Measurements from ENCODE around the gene CAMK2B. TPM values are rescaled to one million over a fixed set of nuclear protein-coding genes. Genes with fewer than 3 reads are reported as not detected.

The CAMK2B gene
- total RNA-seq, 4 donors from 2014 or later: 0.89 to 5.1 (median 1.2) TPM

- peaks cover 29% of the 10 kb centered on the region for H3K27me3 ChIP-seq
- 88% methylated on average over 7 of the region's 7 CpGs for WGBS
- H3K4me3 ChIP-seq: no peak overlapping the region
- no peaks in the 10 kb centered on the region for H3K4me1 ChIP-seq
- no peaks in the 10 kb centered on the region for H3K9me3 ChIP-seq
- peak in 1 of 2 donors; percentile 53 for DNase-seq (ENCODE audit: low spot score in 2 of 2)
- TF ChIP-seq, protein P1, sequence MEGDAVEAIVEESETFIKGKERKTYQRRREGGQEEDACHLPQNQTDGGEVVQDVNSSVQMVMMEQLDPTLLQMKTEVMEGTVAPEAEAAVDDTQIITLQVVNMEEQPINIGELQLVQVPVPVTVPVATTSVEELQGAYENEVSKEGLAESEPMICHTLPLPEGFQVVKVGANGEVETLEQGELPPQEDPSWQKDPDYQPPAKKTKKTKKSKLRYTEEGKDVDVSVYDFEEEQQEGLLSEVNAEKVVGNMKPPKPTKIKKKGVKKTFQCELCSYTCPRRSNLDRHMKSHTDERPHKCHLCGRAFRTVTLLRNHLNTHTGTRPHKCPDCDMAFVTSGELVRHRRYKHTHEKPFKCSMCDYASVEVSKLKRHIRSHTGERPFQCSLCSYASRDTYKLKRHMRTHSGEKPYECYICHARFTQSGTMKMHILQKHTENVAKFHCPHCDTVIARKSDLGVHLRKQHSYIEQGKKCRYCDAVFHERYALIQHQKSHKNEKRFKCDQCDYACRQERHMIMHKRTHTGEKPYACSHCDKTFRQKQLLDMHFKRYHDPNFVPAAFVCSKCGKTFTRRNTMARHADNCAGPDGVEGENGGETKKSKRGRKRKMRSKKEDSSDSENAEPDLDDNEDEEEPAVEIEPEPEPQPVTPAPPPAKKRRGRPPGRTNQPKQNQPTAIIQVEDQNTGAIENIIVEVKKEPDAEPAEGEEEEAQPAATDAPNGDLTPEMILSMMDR (IDR thresholded peaks at IDR 0.05): no peak
- TF ChIP-seq EP300 (IDR thresholded peaks at IDR 0.05) (no peak), POLR2A (IDR thresholded peaks at IDR 0.05) (no peak), POLR2AphosphoS5 (IDR thresholded peaks at IDR 0.05) (no peak)
- no peak overlapping the region for H3K27ac ChIP-seq
- H3K36me3 ChIP-seq: no peaks in the 10 kb centered on the region
Measured at GRCh38 chr7:44193011-44193802, 132.2 kb downstream of the CAMK2B start.

- Histone ChIP-seq H3K36me3 (no peaks in the 10 kb centered on the region), H3K4me3 (no peak overlapping the region), H3K4me1 (no peaks in the 10 kb centered on the region), H3K27ac (no peak overlapping the region), H3K9me3 (no peaks in the 10 kb centered on the region), H3K27me3 (peaks cover 29% of the 10 kb centered on the region)
- TF ChIP-seq EP300 (IDR thresholded peaks at IDR 0.05): no peak
- TF ChIP-seq POLR2AphosphoS5 (IDR thresholded peaks at IDR 0.05): no peak
- no peak for TF ChIP-seq POLR2A (IDR thresholded peaks at IDR 0.05)
- TF ChIP-seq, protein P1 (IDR thresholded peaks at IDR 0.05): no peak
- peak in 1 of 2 donors; percentile 12 for DNase-seq (ENCODE audit: low spot score in 2 of 2)
- 90% methylated on average over 5 of the region's 5 CpGs for WGBS
Measured at GRCh38 chr7:44191171-44191570, 134.2 kb downstream of the CAMK2B start.

DNA sequence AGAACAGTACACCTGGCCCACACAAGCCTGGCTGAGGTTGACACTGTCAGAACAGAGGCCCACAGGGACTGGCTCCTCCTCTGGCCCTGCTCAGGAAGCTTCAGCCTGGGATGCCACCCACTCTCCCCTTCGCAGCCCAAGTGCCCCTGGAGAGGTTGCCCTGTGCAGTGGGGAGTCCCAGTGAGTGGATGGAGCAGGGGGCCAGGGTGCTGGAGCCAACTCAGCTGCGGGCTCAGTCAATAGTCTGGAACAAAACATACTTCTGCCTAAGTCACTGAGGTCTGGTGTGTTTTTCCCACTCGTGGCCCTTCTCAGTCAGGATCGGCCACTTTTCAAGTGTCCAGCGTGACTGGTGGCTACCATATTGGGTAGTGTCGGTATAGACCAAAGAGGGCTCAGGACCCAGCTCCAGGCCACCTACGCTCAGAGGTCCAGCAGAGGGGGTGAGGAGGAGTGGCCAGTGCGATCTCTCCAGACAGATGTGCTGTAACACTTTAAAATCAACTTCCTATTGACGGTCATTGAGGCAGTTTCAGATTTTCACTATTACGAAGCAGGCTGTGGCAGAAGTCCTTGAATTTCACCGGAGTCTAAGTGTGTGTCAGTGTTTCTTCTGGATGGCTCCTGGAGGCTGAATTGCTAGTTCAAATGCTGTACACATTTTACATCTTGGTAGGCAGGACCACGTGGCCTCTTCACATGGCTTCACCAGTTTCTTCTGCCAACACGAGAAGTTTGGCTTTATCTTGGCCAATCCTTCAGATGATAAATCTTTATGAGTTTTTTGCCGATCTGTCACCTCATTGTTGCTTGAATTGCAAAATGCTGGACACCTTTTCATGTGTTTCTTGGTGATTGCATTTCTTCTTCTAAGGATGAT lies 135.2 kb downstream of the CAMK2B start:
- WGBS: 81% methylated on average over 14 of the region's 14 CpGs
- Histone ChIP-seq H3K9me3 (no peaks in the 10 kb centered on the region), H3K4me1 (no peaks in the 10 kb centered on the region), H3K27ac (no peak overlapping the region), H3K36me3 (no peaks in the 10 kb centered on the region), H3K27me3 (peaks cover 28% of the 10 kb centered on the region), H3K4me3 (no peak overlapping the region)
- peak in 1 of 2 donors; percentile 23 for DNase-seq (ENCODE audit: low spot score in 2 of 2)
- TF ChIP-seq POLR2AphosphoS5 (IDR thresholded peaks at IDR 0.05) (no peak), POLR2A (IDR thresholded peaks at IDR 0.05) (no peak), EP300 (IDR thresholded peaks at IDR 0.05) (no peak)
- TF ChIP-seq, protein P1 (IDR thresholded peaks at IDR 0.05): no peak

DNA sequence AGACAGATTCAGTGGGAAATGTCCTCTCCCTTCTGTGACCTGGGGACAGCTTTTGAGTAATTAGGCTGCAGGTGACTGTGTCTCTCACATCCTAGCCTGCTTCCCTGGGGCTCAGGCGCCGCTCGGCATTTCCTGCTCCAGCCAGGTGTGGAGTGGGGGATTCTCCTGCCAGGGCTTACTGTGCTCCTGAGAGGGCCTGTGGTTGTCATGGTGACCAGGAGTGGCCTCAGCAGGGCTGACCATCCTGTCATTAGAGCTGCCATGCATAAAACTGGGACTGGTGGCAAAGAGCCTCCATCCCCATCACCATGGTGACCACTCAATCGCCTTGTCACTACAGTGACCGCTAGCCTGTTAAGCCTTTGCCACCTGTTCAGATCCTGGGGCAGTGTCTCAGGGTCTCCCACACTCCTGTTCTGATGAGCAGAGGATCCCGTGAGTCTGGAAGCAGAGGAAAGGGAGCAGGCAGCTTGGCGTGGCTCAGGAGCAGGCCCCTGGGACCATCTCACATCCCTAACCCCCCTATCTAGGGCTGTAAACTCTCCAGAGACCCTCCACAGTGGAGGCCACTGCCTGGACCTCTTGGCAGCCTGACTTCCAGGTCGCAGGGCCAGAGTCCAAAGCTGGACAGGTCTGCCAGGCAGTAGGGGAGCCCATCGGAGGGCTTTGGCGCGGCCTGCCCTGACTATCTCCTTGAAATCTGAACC lies 136.0 kb downstream of the CAMK2B start, which contains the start of gene GCK:
Gene GCK, minus strand, starts transcription at position 154 of the 707 bp plus-strand sequence. CDS start 486 bp downstream, outside the sequence.
- H3K27me3 ChIP-seq: peaks cover 21% of the 10 kb centered on the region
- TF ChIP-seq POLR2A (IDR thresholded peaks at IDR 0.05): no peak
- TF ChIP-seq POLR2AphosphoS5 (IDR thresholded peaks at IDR 0.05): no peak
- TF ChIP-seq EP300 (IDR thresholded peaks at IDR 0.05): no peak
- H3K27ac ChIP-seq: no peak within 1 kb of the TSS
- H3K4me3 ChIP-seq: no peak within 1 kb of the TSS
- 96% methylated on average over 4 of the region's 11 CpGs for WGBS
- H3K9me3 ChIP-seq: no peaks in the 10 kb centered on the region
- peak in 1 of 2 donors; percentile 61 for DNase-seq (ENCODE audit: low spot score in 2 of 2)
- H3K4me1 ChIP-seq: peaks cover 3% of the 10 kb centered on the region
- H3K36me3 ChIP-seq: no peaks in the 10 kb centered on the region

- DNase-seq (ENCODE audit: low spot score in 2 of 2): peak in 1 of 2 donors; percentile 70
- no peak overlapping the region for H3K4me3 ChIP-seq
- no peaks in the 10 kb centered on the region for H3K36me3 ChIP-seq
- 89% methylated on average over 10 of the region's 16 CpGs for WGBS
- H3K27me3 ChIP-seq: peaks cover 14% of the 10 kb centered on the region
- no peaks in the 10 kb centered on the region for H3K9me3 ChIP-seq
- peaks cover 3% of the 10 kb centered on the region for H3K4me1 ChIP-seq
- no peak overlapping the region for H3K27ac ChIP-seq
- no peak for TF ChIP-seq EP300 (IDR thresholded peaks at IDR 0.05)
- TF ChIP-seq POLR2A (IDR thresholded peaks at IDR 0.05): no peak
- no peak for TF ChIP-seq POLR2AphosphoS5 (IDR thresholded peaks at IDR 0.05)
- TF ChIP-seq, protein P1 (IDR thresholded peaks at IDR 0.05): no peak
Measured at GRCh38 chr7:44188480-44189225, 136.7 kb downstream of the CAMK2B start.

All from suprapubic skin (tissue), 4 donors.